ENCODE results near the gene C12orf60.
"Not testable (repeated sequence)": the region's sequence is repeated elsewhere in the genome, so short reads cannot be mapped to it uniquely, and the experiment has no call there.

Gene C12orf60, protein sequence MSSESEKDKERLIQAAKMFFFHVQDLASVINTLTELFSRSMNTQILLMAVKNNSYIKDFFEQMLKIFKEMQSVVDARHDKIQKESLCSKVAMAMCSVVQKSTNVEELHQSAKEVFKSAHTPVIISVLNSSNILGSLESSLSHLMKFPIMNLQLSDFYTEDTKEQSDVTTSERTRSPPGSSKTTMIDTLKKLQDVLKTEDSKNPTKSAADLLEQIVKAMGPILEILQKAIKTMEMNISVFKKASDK

DNA sequence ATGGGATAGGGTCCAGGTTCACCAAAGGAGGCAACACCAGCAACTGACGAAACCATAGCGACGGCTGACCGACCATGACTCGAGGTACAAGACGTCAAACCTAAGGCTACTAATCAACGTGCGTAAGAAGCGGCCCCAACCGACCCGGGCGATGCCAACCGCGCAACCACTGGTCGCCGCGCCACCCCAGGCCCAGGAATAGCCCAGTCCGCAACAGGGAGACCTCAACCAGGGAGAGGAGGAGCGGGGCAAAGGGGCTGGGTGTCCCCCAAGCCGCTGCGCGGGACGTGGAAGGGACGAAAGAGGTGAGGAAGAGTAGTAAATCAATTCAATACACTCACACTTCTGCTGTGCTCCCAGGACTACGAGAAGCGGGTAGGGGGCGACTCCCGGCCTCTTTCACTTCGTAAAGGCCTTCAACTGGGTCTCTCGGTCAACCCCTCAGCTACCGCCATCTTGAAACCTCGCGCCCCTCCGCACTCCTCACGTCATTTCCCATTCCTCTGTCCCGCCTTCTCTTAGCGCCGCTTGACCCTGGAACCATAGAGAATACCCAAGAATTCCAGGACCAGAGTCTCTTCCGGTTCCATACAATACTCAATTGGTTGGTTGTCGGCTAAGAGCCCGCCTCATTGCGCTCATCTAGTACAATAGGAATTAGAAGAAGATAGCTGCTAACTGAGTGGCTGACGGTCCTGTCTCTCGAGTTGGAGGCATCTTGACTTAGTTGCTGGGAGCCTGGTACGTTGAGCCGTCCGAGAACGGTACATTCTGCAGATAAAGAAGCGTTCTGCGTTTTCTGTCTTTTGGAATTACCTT lies at the start of gene C12orf60, which contains the start of gene WBP11:
Gene C12orf60 (plus strand): TSS at position 660 of the 819 bp plus-strand sequence. CDS start 19,266 bp downstream, outside the sequence.
Gene WBP11 (minus strand): TSS at position 468 of the 819 bp plus-strand sequence. CDS start 2,095 bp downstream, outside the sequence.
- peak within 1 kb of the TSS; percentile 99 for H3K4me3 ChIP-seq (ENCODE audit: low read depth, low read length)

DNA sequence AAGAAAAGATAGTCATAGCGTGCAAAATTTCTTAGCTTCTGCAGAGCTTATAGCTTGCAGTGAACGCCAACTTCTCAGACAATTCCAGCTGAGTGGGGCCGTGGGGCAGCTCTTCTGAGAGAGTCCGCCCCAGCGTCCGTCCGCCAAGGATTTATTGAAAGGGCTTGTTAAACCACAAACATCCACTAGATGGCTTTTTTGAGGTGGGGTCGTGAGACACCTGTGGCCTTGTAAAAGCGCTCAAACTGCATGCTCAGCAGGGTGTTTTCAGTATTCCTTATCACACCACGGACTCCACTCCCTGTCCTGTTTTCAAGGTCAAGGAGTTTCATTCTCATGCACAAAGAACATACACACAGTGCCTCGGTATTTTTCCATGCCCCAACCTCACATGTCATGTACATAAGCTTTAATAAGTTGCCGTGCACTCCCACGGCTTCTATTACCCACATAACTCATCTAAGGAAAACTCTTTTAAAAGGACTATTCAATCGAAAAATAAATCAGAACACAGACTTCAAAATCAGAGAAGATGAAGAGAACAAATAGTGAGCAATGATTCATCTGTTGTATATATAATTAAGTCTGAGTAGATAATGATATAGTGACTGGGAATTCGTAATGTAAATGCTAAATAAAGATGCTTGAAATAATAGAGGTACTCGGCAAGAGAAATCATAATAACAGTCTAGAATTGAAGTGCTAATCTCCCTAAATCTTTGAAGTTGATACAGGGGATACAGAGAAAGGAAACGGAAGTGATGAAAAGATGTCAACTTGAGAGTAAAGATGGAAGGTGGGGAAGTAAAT lies 46.9 kb upstream of the C12orf60 start:
- H3K4me3 ChIP-seq (ENCODE audit: low read depth, low read length) = no peak overlapping the region

DNA sequence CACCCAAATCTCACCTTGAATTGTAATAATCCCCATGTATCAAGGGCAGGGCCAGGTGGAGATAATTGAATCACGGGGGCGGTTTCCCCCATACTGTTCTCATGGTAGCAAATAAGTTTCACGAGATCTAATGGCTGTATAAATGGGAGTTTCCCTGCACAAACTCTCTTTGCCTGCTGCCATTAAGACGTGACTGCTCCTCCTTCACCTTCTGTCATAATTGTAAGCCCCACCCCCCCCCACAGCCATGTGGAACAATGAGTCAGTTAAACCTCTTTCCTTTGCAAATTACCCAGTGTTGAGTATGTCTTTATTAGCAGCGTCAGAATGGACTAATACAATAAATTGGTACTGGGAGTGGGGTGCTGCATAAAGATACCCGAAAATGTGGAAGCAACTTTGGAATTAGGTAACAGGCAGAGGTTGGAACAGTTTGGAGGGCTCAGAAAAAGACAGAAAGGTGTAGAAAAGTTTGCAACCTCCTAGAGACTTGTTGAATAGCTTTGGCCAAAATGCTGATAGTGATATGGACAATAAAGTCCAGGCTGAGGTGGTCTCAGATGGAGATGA lies 43.7 kb upstream of the C12orf60 start:
- H3K4me3 ChIP-seq (ENCODE audit: low read depth, low read length) = not testable (repeated sequence)

DNA sequence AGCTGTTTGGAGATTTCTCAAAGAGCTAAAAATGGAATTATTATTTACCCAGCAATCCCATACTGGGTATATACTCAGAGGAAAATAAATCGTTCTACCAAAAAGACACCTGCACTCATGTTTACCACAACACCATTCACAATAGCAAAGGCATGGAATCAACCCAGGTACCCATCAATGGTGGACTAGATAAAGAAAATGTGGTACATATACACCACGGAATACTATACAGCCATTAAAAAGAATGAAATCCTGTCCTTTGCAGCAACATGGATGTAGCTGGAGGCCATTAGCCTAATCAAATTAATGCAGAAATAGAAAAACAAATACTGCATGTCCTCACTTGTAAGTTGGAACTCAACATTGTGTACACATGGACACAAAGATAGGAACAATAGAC lies 38.1 kb upstream of the C12orf60 start:
- H3K4me3 ChIP-seq (ENCODE audit: low read depth, low read length) = no peak overlapping the region

DNA sequence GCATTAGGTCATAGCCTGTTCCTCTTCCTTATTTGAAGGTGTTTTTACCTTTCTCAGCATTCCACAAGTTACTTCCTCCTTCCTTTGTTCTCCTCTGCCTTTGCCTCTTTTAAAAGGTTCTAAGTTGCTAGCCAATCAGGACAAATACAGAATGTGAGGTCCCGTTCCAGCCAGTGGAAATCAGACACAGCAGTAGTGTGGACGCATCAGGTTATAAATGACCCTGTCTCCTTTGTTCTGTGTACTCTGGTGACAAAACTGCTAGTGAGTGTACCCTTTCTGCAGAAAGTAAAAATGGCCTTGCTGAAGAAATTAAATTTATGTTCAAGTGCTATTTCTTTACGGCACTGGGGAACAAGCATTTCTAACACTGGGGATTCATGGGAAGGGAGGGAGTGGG lies 37.5 kb upstream of the C12orf60 start:
- H3K4me3 ChIP-seq (ENCODE audit: low read depth, low read length) = not testable (repeated sequence)

DNA sequence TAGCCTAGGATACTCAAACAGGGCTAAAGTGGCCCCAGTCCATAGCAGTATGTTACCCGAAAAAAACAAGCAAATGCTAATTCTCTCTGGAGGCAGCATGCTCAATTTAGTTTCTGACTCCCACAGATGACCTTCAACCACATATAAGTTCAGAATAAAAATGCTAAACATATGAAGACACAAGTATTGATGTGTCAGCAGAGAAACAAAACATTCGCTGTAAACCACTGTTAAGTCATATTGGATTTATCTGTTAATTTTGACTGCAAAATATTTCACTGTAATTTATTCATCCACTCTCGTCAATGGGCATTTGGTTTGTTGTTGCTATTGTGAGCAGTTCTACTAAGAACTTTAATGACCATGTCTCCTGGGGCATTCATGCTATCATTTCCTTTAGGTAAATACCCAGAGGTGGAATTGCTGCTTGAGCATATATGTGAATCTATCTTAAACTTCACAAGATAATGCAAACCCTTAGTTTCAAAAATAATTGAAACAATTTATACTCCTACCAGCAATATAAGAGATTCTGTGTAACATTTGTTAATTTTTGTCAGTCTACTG lies 36.7 kb upstream of the C12orf60 start:
- H3K4me3 ChIP-seq (ENCODE audit: low read depth, low read length) = no peak overlapping the region

DNA sequence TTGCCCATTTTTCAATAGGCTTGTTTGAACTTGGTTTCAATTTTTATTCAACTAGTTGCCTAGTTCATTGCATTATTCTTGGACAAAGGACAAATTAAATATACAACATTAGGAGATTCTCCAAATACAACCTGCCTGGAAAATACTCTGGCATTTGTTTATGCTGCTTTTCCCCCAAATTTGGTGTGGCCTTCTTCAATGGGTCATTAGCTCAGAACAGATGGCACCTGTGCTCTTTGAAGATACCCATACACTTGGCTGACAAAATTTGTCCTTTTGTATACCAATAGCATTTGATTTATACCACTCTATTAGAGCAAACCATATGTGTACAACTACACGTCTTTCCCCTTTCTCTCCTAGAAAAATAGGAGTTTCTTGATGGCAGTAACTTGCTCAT lies 35.9 kb upstream of the C12orf60 start:
- no peak overlapping the region for H3K4me3 ChIP-seq (ENCODE audit: low read depth, low read length)

DNA sequence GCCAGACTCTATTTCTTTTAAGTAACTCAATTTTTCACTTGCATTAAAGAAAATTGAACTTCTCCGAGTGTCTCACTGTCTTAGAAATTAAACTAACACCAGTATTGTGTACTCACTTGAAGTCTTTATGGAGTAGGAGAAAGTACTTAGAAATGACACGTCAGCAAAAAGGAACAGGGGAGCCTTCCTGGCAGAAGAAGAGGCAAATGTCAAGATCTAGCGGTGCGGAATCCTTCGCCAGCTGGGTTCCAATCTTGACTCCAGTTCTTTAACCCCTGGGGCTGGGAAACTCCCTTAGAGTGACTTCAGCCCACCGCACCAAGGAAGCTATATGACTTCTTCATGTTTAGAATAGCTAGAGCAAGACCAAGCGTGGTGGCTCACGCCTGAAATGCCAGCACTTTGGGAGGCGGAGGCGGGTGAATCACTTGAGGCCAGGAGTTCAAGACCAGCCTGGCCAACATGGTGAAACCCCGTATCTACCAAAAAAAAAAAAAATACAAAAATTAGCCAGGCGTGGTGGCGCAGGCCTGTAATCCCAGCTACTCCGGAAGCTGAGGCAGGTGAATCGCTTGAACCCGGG lies 34.6 kb upstream of the C12orf60 start:
- peak overlapping the region; percentile 98 for H3K4me3 ChIP-seq (ENCODE audit: low read depth, low read length)

DNA sequence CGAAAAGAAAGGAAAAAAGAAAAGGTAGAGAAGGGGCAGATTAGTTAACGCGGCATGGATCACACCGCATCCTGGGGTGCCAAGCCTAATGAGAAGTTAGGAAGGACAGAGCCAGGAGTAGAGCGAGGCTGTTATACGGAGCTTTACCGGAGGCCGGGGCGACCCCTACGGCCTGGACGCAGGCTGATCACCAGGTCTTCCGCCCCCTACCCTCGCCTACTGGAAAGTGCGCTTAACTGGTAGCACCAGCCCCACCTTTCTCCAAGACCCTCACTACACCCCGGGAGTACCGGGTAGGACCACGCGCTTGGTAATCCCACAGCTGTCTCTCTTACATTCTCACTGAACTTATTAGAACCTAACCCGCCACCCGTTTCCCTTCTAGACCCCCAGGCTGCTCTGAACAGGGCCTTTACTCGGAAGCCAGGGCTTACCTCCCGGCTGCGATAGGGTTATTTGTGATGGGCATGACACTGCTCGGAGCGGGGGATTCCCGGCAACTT lies 34.0 kb upstream of the C12orf60 start:
- peak overlapping the region; percentile 98 for H3K4me3 ChIP-seq (ENCODE audit: low read depth, low read length)

DNA sequence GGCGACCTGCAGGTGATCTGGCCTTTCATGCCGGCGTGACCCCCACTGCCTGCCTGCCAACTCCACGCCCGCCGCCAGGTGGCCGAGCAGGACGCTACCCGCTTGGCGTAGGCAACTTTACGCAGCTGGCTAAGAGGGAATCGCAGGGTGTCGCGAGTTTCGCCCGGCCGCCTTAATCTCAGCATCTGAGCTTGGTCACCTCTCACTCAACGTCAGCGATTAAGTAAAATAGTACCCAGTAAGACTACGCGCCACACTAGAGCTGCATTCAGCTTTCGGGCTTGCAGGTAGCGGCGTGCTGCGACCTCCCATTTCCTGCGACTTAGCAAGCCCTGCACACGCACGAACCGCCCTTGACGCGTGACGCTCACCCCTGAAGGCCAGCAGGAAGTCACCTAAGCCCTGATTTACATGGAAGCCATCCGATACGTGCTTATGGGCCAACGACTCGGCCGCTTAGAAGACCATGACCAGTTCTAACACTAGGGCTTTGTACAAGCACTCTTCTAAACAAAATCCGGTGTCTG lies 33.4 kb upstream of the C12orf60 start:
- peak overlapping the region; percentile 98 for H3K4me3 ChIP-seq (ENCODE audit: low read depth, low read length)

DNA sequence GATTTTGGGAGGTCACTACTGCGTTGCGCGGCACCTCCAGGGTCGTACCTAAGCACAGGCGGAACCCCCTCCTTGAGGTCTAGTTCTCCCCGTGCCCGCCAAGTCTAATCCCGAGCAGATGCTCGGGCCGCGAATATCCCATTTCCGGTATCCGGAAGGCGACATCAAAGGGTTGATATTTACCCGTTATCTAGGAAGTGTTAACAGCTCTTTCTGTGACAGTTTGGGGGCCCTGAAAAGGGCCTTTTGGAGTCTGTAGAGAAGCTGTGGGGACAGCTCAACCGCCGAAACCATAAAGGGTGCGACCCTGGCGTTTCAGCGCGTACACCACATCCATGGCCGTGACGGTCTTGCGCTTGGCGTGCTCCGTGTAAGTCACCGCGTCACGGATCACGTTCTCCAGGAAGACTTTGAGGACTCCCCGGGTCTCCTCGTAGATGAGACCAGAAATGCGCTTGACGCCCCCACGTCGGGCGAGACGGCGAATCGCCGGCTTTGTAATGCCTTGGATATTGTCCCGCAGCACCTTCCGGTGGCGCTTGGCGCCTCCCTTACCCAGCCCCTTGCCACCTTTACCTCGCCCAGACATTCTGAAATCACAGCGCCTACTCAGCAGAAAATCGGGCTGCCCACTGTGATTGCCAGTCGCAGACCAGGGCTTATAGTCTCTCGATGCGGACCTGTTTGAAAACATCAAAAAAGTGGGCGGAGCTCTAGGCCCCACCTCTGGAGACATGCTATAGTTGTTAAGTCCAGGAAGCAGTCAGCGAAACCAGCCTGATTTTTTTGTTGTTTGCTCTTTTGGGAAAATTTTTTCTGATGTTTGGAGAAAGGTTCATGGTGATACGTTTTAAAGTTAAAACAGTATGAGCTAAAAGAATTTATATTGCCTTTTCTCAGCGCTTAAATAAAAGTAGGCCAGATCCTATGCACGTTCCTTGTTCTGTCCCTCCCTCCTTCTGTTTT lies 32.7 kb upstream of the C12orf60 start:
- H3K4me3 ChIP-seq (ENCODE audit: low read depth, low read length) = peak overlapping the region; percentile 98

DNA sequence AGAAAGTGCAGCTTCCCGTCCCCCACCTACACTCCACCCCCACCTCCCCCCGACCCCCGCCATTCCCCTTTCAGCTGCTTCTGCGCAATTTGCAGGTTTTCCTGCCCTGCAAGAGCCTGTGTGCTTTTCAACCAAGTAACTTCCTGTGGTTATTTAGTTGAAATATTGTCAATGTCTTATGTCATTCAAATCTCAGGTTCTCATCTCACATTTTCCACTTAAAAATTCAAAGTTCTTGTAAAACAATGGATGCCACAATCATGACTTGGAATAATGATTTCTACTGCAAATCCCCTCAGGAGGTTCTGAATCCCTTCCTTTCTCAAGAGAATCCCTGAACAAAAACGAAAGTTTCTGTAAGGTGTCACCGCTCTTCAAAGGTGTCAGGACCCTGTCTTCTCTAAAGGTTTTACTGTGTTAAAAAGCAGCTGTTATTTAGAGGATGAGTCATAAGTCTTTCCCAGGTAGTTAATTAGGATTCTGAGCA lies 31.8 kb upstream of the C12orf60 start:
- H3K4me3 ChIP-seq (ENCODE audit: low read depth, low read length) = peak overlapping the region; percentile 10

DNA sequence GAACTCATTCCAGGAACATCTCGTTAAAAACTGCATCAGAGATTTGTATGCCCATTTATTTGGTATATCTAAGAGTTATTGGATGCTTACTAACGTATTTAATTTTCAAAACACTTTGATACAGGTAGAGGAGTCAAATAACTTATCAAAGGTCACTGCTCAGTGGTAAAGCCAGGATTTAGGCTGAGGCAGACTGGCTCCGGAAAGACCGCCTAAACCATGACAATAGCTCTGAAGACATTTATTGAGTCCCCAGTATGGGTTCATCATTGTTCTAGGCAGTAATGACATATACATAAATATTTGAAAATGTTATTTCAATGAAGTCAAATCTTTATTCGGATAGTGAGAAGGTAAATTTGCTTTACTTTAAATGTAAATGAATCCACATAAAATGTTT lies 30.5 kb upstream of the C12orf60 start:
- H3K4me3 ChIP-seq (ENCODE audit: low read depth, low read length) = peak overlapping the region; percentile 81

DNA sequence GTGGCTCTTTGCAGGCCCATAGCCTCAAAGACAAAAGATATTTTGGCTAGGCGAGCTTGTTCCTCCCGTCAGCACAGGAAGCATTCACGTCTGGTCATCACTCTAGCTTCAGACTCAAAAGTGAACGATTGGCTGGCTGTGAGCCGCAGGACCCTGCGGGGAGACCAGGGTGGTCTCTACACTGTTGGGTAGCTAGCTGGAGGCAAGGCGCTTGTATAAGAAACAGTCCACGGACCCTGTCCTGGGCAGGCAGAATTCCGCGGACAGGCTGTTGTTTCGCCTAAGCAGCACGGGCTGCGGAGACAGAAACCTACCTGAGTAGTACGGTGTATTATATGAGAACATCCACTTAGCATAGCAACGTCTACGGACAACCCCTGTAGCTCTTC lies 29.8 kb upstream of the C12orf60 start:
- H3K4me3 ChIP-seq (ENCODE audit: low read depth, low read length) = peak overlapping the region; percentile 81

DNA sequence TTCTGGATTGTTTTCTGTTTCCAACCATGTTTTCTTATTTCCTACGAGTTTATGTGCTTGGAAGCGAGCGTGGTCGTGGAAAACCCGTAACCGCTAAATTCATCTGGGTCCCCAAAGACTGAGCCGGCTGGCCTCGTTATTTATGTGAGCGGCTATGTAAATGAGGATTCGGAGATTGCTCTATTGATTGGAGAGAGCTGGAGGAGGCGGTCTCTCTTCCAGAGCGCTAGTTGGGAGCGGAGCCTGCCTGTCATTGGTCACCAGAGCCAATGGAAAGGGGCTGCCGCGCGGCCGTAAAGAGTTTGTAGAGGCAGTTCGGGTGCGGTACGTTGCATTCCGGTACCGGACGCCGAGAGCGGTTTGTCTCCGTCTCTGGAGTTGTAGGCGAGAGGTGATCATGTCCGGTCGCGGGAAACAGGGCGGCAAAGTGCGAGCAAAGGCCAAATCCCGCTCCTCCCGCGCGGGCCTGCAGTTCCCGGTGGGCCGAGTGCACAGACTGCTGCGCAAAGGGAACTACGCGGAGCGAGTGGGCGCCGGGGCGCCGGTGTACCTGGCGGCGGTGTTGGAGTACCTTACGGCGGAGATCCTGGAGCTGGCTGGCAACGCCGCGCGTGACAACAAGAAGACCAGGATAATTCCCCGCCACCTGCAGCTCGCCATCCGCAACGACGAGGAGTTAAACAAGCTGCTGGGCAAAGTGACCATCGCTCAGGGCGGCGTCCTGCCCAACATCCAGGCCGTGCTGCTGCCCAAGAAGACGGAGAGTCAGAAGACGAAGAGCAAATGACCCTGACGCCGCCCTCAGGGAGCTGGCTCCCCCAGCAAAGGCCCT lies 29.2 kb upstream of the C12orf60 start:
- peak overlapping the region; percentile 81 for H3K4me3 ChIP-seq (ENCODE audit: low read depth, low read length)

DNA sequence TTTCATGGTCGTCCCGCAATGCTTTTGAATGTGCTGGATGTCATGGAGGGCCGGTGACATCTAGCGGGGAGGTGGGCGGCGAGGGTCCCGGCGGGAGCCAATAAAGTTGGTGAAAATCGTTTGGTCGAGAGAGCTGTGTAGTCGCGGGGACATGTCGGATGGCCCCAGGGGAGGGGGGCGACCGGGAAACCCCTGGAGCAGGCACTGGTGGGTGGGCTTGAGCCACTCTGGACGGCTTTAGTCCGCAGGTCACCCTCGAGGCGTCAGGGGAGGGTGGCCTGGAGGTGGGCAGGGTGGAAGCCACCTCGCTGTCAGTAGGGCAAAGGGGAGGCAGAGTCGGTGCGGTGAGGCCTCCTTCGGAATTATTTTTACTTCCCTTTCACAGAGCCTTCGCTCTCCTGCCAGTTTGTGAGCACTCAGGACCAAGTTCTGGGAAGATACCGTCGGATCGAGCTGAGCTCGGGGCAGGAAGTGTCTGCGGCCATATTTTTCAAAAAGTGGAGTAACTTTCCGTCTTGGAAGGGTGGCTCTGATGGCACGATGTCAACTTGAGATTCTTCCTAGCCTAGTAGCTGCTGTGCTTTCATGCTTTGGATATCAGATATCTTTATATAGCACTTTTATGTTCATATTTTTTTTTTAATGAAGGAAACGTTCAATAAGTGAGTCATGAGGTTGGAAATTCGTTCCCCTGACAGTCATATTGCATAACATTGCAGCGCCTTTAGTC lies 28.4 kb upstream of the C12orf60 start:
- peak overlapping the region; percentile 81 for H3K4me3 ChIP-seq (ENCODE audit: low read depth, low read length)

DNA sequence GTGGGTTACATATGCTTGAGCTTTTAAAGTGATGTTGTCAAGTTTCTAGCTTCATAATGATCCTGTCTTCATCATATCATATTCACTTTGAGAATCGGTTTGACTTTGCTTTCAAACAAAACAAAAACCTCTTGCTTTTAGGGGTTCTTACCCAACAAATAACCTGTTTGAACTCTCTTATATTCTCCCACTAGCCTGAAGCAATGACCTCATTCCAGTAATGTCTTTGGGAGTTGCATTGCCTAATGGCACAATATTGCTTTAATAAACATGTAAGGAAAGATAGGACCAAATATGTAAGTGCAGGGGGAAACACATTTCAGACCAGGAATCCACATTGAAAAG lies 27.9 kb upstream of the C12orf60 start:
- H3K4me3 ChIP-seq (ENCODE audit: low read depth, low read length) = peak overlapping the region; percentile 81

Data from iPS-11a (cell line).